ENCODE results near the gene TPRA1.
A peak's percentile ranks its signal among the peaks of the same experiment; 100 is the strongest.

Gene TPRA1

GRCh38 chr3:127590593-127591465 is at the start of gene TPRA1:
TPRA1 (minus strand) TSS chr3:127590733; CDS start chr3:127580146, 10,587 bp downstream.
- DNase-seq (ENCODE audit: low spot score): peak; percentile 93

GRCh38 chr3:127640042-127640355 is 49.5 kb upstream of the TPRA1 start:
- no peak for DNase-seq (ENCODE audit: low spot score)

GRCh38 chr3:127639173-127640041 is 48.9 kb upstream of the TPRA1 start:
- DNase-seq (ENCODE audit: low spot score): no peak

- no peak for DNase-seq (ENCODE audit: low spot score)
Observed at GRCh38 chr3:127637971-127638370, 47.4 kb upstream of the TPRA1 start.

GRCh38 chr3:127637546-127637945 is 47.0 kb upstream of the TPRA1 start:
- no peak for DNase-seq (ENCODE audit: low spot score)

GRCh38 chr3:127634653-127635052 is 44.1 kb upstream of the TPRA1 start:
- DNase-seq (ENCODE audit: low spot score): no peak

- no peak for DNase-seq (ENCODE audit: low spot score)
Observed at GRCh38 chr3:127632035-127632820, 41.7 kb upstream of the TPRA1 start.

GRCh38 chr3:127630811-127631714 is 40.5 kb upstream of the TPRA1 start:
- DNase-seq (ENCODE audit: low spot score): no peak

GRCh38 chr3:127629467-127630403 is 39.2 kb upstream of the TPRA1 start:
- DNase-seq (ENCODE audit: low spot score): no peak

GRCh38 chr3:127628788-127629466 is 38.4 kb upstream of the TPRA1 start, which contains the start of gene PODXL2:
PODXL2 (plus strand) TSS chr3:127629185; CDS start chr3:127629220, 35 bp downstream.
- DNase-seq (ENCODE audit: low spot score): peak; percentile 55

- no peak for DNase-seq (ENCODE audit: low spot score)
Observed at GRCh38 chr3:127628426-127628787, 37.9 kb upstream of the TPRA1 start.

- DNase-seq (ENCODE audit: low spot score): no peak
Observed at GRCh38 chr3:127625821-127626220, 35.3 kb upstream of the TPRA1 start.

GRCh38 chr3:127624063-127624462 is 33.5 kb upstream of the TPRA1 start:
- DNase-seq (ENCODE audit: low spot score): no peak

- no peak for DNase-seq (ENCODE audit: low spot score)
Observed at GRCh38 chr3:127622772-127623576, 32.4 kb upstream of the TPRA1 start.

- no peak for DNase-seq (ENCODE audit: low spot score)
Observed at GRCh38 chr3:127622031-127622430, 31.5 kb upstream of the TPRA1 start.

- no peak for DNase-seq (ENCODE audit: low spot score)
Observed at GRCh38 chr3:127620637-127621375, 30.3 kb upstream of the TPRA1 start.

GRCh38 chr3:127618891-127619290 is 28.4 kb upstream of the TPRA1 start:
- DNase-seq (ENCODE audit: low spot score): no peak

All from LoVo (cell line).